HAP-1 (cell line): Measurements from ENCODE around the gene HMG20B.
"Not testable (repeated sequence)": the region's sequence is repeated elsewhere in the genome, so short reads cannot be mapped to it uniquely, and the experiment has no call there.

Experiments
- DNase-seq, 2 experiments: peaks; one replicate each; pipeline ENCODE4 v3.0.0-alpha.2; 2016 to 2020; ENCODE audit warnings: low spot score in 2 of 2
- H3K27me3 ChIP-seq: fragments of 250-450 bp; sonication (Bioruptor Pico); 2 replicates; pipeline ENCODE4 v1.5.1; 2020; ENCODE audit warnings: low read depth, mild to moderate bottlenecking, moderate library complexity
- H3K36me3 ChIP-seq: fragments of 250-450 bp; sonication (Bioruptor Pico); replicated peaks from 2 replicates; pipeline ENCODE4 v1.5.1; 2020; ENCODE audit warnings: mild to moderate bottlenecking
- H3K4me1 ChIP-seq: fragments of 250-450 bp; sonication (Bioruptor Pico); 2 replicates; pipeline ENCODE4 v1.5.1; 2020; ENCODE audit warnings: mild to moderate bottlenecking
- H3K4me3 ChIP-seq: fragments of 250-450 bp; sonication (Bioruptor Pico); 2 replicates; pipeline ENCODE4 v1.5.1; 2020; ENCODE audit warnings: mild to moderate bottlenecking, moderate library complexity
- H3K9me3 ChIP-seq: fragments of 250-450 bp; sonication (Bioruptor Pico); 2 replicates; pipeline ENCODE4 v1.5.1; 2020; ENCODE audit warnings: mild to moderate bottlenecking, moderate library complexity
- in situ Hi-C: fragments of 300-500 bp; cut with MboI; formaldehyde crosslinking; loops from 3 replicates; pipeline ENCODE4 v1.14.3; 2020; ENCODE audit warnings: low sequenced_read_pairs, inconsistent platforms, mixed read lengths

The HMG20B gene

GRCh38 chr19:3556423-3556977, 16.2 kb upstream of the HMG20B start:
- Histone ChIP-seq H3K36me3 (no peaks in the 10 kb centered on the region; the same call in 1 of the 2 replicates), H3K4me3 (peak overlapping the region; percentile 61), H3K27me3 (no peaks in the 10 kb centered on the region), H3K9me3 (no peaks in the 10 kb centered on the region), H3K4me1 (0 out of 2 replicates have a peak, but pooled peaks cover 3% of the 10 kb centered on the region)
- DNase-seq = no peak
- in situ Hi-C loops = no loop called here

- in situ Hi-C loops = no loop called here
- Histone ChIP-seq H3K9me3 (no peaks in the 10 kb centered on the region), H3K4me1 (0 out of 2 replicates have a peak, but pooled peaks cover 3% of the 10 kb centered on the region), H3K4me3 (peak overlapping the region; percentile 61), H3K27me3 (no peaks in the 10 kb centered on the region), H3K36me3 (no peaks in the 10 kb centered on the region; the same call in 1 of the 2 replicates)
- DNase-seq = peak in 1 of 2 experiments; percentile 58
Observed at GRCh38 chr19:3556978-3557460, 15.7 kb upstream of the HMG20B start.

GRCh38 chr19:3557461-3558248, 15.1 kb upstream of the HMG20B start, which contains the start of gene MFSD12:
Gene MFSD12, minus strand, starts transcription at chr19:3557586. Its CDS starts 183 bp downstream, at chr19:3557403.
- H3K36me3 ChIP-seq = no peaks in the 10 kb centered on the region; the same call in 1 of the 2 replicates
- H3K9me3 ChIP-seq = no peaks in the 10 kb centered on the region
- peak within 1 kb of the TSS; percentile 61 for H3K4me3 ChIP-seq
- DNase-seq = peak; percentile 83 to 97
- H3K4me1 ChIP-seq = 0 out of 2 replicates have a peak, but pooled peaks cover 3% of the 10 kb centered on the region
- H3K27me3 ChIP-seq = no peaks in the 10 kb centered on the region
- in situ Hi-C loops = no loop called here

- in situ Hi-C loops = no loop called here
- no peak for DNase-seq
- no peak overlapping the region for H3K4me3 ChIP-seq
- H3K9me3 ChIP-seq = no peaks in the 10 kb centered on the region
- no peaks in the 10 kb centered on the region for H3K27me3 ChIP-seq
- H3K4me1 ChIP-seq = no peaks in the 10 kb centered on the region
- no peaks in the 10 kb centered on the region for H3K36me3 ChIP-seq
Observed at GRCh38 chr19:3563709-3564524, 8.8 kb upstream of the HMG20B start.

GRCh38 chr19:3565139-3565538, 7.6 kb upstream of the HMG20B start:
- Histone ChIP-seq H3K36me3 (no peaks in the 10 kb centered on the region), H3K27me3 (no peaks in the 10 kb centered on the region), H3K4me1 (no peaks in the 10 kb centered on the region), H3K4me3 (no peak overlapping the region), H3K9me3 (no peaks in the 10 kb centered on the region)
- in situ Hi-C loops = no loop called here
- no peak for DNase-seq

GRCh38 chr19:3570042-3570441, 2.7 kb upstream of the HMG20B start:
- in situ Hi-C loops, H3K36me3 ChIP-seq, H3K27me3 ChIP-seq, H3K4me1 ChIP-seq, DNase-seq, H3K9me3 ChIP-seq, H3K4me3 ChIP-seq: not testable (repeated sequence)

GRCh38 chr19:3570606-3571011, 2.1 kb upstream of the HMG20B start:
- in situ Hi-C loops = no loop called here
- peaks cover 14% of the 10 kb centered on the region for H3K36me3 ChIP-seq
- no peak overlapping the region for H3K4me3 ChIP-seq
- no peaks in the 10 kb centered on the region for H3K27me3 ChIP-seq
- H3K4me1 ChIP-seq = peaks cover 4% of the 10 kb centered on the region
- H3K9me3 ChIP-seq = no peaks in the 10 kb centered on the region
- no peak for DNase-seq

GRCh38 chr19:3572132-3572854, 451 bp upstream of the HMG20B start:
- Histone ChIP-seq H3K4me1 (peaks cover 4% of the 10 kb centered on the region), H3K36me3 (peaks cover 22% of the 10 kb centered on the region), H3K9me3 (no peaks in the 10 kb centered on the region), H3K4me3 (peak overlapping the region; percentile 91), H3K27me3 (no peaks in the 10 kb centered on the region)
- in situ Hi-C loops = no loop called here
- peak; percentile 99 to 100 for DNase-seq

GRCh38 chr19:3573162-3573857, 566 bp downstream of the HMG20B start:
- Histone ChIP-seq H3K4me3 (peak overlapping the region; percentile 91), H3K27me3 (no peaks in the 10 kb centered on the region), H3K4me1 (peaks cover 4% of the 10 kb centered on the region), H3K9me3 (no peaks in the 10 kb centered on the region), H3K36me3 (peaks cover 22% of the 10 kb centered on the region)
- in situ Hi-C loops = no loop called here
- peak in 1 of 2 experiments; percentile 49 for DNase-seq

- DNase-seq = peak; percentile 93 to 100
- no peaks in the 10 kb centered on the region for H3K27me3 ChIP-seq
- H3K9me3 ChIP-seq = no peaks in the 10 kb centered on the region
- H3K36me3 ChIP-seq = peaks cover 22% of the 10 kb centered on the region
- in situ Hi-C loops = no loop called here
- peak overlapping the region; percentile 91 for H3K4me3 ChIP-seq
- peaks cover 4% of the 10 kb centered on the region for H3K4me1 ChIP-seq
Observed at GRCh38 chr19:3573858-3574637, 1.3 kb downstream of the HMG20B start.

- H3K36me3 ChIP-seq = peaks cover 22% of the 10 kb centered on the region
- DNase-seq = peak; percentile 10 to 72
- H3K27me3 ChIP-seq = no peaks in the 10 kb centered on the region
- H3K4me3 ChIP-seq = no peak overlapping the region
- in situ Hi-C loops = no loop called here
- peaks cover 4% of the 10 kb centered on the region for H3K4me1 ChIP-seq
- no peaks in the 10 kb centered on the region for H3K9me3 ChIP-seq
Observed at GRCh38 chr19:3575260-3575741, 2.6 kb downstream of the HMG20B start.
